HL-60 (cell line): ENCODE data around the gene SLC10A2.

ENCODE experiments used
- CTCF ChIP-seq: IDR thresholded peaks from one replicate; pipeline ENCODE4 v1.5.1; 2011; ENCODE audit warnings: low read length, control low read depth, inconsistent platforms; ENCODE audit not compliant: insufficient read depth
- GABPA ChIP-seq: IDR thresholded peaks from 2 replicates; pipeline ENCODE4 v1.6.1; 2012; ENCODE audit warnings: low read depth
- POLR2AphosphoS5 ChIP-seq: IDR thresholded peaks from 2 replicates; pipeline ENCODE4 v1.6.1; 2012; ENCODE audit warnings: low read depth
- SPI1 ChIP-seq: IDR thresholded peaks from 2 replicates; pipeline ENCODE4 v1.6.1; 2012; ENCODE audit warnings: low read depth, mild to moderate bottlenecking, borderline replicate concordance

GRCh38 chr13:103101500-103101899, 35.3 kb upstream of the SLC10A2 start:
- TF ChIP-seq POLR2AphosphoS5: no peak
- TF ChIP-seq CTCF: no peak
- TF ChIP-seq GABPA: no peak
- no peak for TF ChIP-seq SPI1
